SU-DHL-6 (cell line): Measurements from ENCODE around the gene MTMR12.

Experiments
- H2AFZ ChIP-seq: fragments of 200-600 bp; sonication (generic); 2 replicates; pipeline ENCODE4 v1.6.1; 2014; ENCODE audit warnings: low read depth, mild to moderate bottlenecking, moderate library complexity, mixed read lengths, antibody characterized with exemption, low read length; ENCODE audit not compliant: severe bottlenecking
- H3F3A ChIP-seq: fragments of 200-600 bp; shearing (Covaris generic); 2 replicates; pipeline ENCODE4 v1.6.0; 2016; ENCODE audit warnings: antibody characterized with exemption, mild to moderate bottlenecking; ENCODE audit not compliant: insufficient read depth
- H3K27ac ChIP-seq: fragments of 200-600 bp; sonication (generic); 2 replicates; pipeline ENCODE4 v1.5.1; 2016; ENCODE audit warnings: low read depth, mild to moderate bottlenecking, low read length, moderate library complexity, mixed read lengths
- H3K27me3 ChIP-seq: fragments of 200-600 bp; sonication (generic), shearing (Covaris generic); 2 replicates; pipeline ENCODE4 v1.6.0; 2014; ENCODE audit warnings: mild to moderate bottlenecking, low read length
- H3K36me3 ChIP-seq: fragments of 200-600 bp; sonication (generic); 2 replicates; pipeline ENCODE4 v1.6.1; 2014; ENCODE audit warnings: mild to moderate bottlenecking, low read length, mixed read lengths
- H3K4me2 ChIP-seq: fragments of 300-600, 200-600 bp; shearing (Covaris generic), sonication (generic); 2 replicates; pipeline ENCODE4 v1.6.0; 2014; ENCODE audit warnings: low read length, low read depth, mild to moderate bottlenecking; ENCODE audit not compliant: poor library complexity, severe bottlenecking
- H3K4me3 ChIP-seq: fragments of 200-600 bp; sonication (generic); 2 replicates; pipeline ENCODE4 v1.5.1; 2014; ENCODE audit warnings: antibody characterized with exemption, low read length, mild to moderate bottlenecking, mixed read lengths; ENCODE audit not compliant: insufficient read depth, poor library complexity, severe bottlenecking
- H3K79me2 ChIP-seq: fragments of 200-600 bp; sonication (generic); 2 replicates; pipeline ENCODE4 v1.6.1; 2014; ENCODE audit warnings: mild to moderate bottlenecking, low read length, moderate library complexity; ENCODE audit not compliant: insufficient read depth
- H3K9ac ChIP-seq: fragments of 200-600 bp; sonication (generic); 2 replicates; pipeline ENCODE4 v1.7.0; 2014; ENCODE audit warnings: mild to moderate bottlenecking, low read length
- H3K9me2 ChIP-seq: fragments of 200-600 bp; sonication (generic); replicated peaks from 2 replicates; pipeline ENCODE4 v1.6.1; 2014; ENCODE audit warnings: low read length; ENCODE audit not compliant: insufficient read depth
- H3K9me3 ChIP-seq: fragments of 200-600 bp; sonication (generic); 2 replicates; pipeline ENCODE4 v1.6.1; 2014; ENCODE audit warnings: low read length, mixed read lengths; ENCODE audit not compliant: insufficient read depth
- H4K20me1 ChIP-seq: fragments of 200-600 bp; sonication (generic); 2 replicates; pipeline ENCODE4 v1.6.1; 2014; ENCODE audit warnings: low read depth, mild to moderate bottlenecking, antibody characterized with exemption, low read length, moderate library complexity, mixed read lengths
- EZH2phosphoT487 ChIP-seq: fragments of 200-600 bp; sonication (generic), shearing (Covaris generic); conservative IDR thresholded peaks from 2 replicates; pipeline ENCODE4 v1.6.1; 2018; ENCODE audit warnings: mild to moderate bottlenecking, antibody characterized with exemption, low read length, moderate library complexity, mixed read lengths
- TF ChIP-seq, protein P1 (sequence below): fragments of 200-600 bp; sonication (generic); IDR thresholded peaks from one replicate; pipeline ENCODE4 v1.5.1; 2017; ENCODE audit warnings: antibody characterized with exemption, mild to moderate bottlenecking, low read length, moderate library complexity; ENCODE audit not compliant: insufficient read depth, poor library complexity, severe bottlenecking

The MTMR12 gene, protein sequence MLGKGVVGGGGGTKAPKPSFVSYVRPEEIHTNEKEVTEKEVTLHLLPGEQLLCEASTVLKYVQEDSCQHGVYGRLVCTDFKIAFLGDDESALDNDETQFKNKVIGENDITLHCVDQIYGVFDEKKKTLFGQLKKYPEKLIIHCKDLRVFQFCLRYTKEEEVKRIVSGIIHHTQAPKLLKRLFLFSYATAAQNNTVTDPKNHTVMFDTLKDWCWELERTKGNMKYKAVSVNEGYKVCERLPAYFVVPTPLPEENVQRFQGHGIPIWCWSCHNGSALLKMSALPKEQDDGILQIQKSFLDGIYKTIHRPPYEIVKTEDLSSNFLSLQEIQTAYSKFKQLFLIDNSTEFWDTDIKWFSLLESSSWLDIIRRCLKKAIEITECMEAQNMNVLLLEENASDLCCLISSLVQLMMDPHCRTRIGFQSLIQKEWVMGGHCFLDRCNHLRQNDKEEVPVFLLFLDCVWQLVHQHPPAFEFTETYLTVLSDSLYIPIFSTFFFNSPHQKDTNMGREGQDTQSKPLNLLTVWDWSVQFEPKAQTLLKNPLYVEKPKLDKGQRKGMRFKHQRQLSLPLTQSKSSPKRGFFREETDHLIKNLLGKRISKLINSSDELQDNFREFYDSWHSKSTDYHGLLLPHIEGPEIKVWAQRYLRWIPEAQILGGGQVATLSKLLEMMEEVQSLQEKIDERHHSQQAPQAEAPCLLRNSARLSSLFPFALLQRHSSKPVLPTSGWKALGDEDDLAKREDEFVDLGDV

GRCh38 chr5:32312595-32313332, at the start of gene MTMR12:
TSS of gene MTMR12 (minus strand) at chr5:32312939. CDS start at chr5:32312838, 101 bp downstream.
- no peaks in the 10 kb centered on the region for H3K9me3 ChIP-seq
- TF ChIP-seq, protein P1, sequence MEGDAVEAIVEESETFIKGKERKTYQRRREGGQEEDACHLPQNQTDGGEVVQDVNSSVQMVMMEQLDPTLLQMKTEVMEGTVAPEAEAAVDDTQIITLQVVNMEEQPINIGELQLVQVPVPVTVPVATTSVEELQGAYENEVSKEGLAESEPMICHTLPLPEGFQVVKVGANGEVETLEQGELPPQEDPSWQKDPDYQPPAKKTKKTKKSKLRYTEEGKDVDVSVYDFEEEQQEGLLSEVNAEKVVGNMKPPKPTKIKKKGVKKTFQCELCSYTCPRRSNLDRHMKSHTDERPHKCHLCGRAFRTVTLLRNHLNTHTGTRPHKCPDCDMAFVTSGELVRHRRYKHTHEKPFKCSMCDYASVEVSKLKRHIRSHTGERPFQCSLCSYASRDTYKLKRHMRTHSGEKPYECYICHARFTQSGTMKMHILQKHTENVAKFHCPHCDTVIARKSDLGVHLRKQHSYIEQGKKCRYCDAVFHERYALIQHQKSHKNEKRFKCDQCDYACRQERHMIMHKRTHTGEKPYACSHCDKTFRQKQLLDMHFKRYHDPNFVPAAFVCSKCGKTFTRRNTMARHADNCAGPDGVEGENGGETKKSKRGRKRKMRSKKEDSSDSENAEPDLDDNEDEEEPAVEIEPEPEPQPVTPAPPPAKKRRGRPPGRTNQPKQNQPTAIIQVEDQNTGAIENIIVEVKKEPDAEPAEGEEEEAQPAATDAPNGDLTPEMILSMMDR, result no peak
- no peak for TF ChIP-seq EZH2phosphoT487
- H4K20me1 ChIP-seq, result no peaks in the 10 kb centered on the region
- H3K9ac ChIP-seq, result peak within 1 kb of the TSS; percentile 89
- peak within 1 kb of the TSS; percentile 74 for H2AFZ ChIP-seq
- H3K4me2 ChIP-seq, result peak within 1 kb of the TSS; percentile 99
- peak within 1 kb of the TSS; percentile 67 for H3K27ac ChIP-seq
- H3K36me3 ChIP-seq, result no peaks in the 10 kb centered on the region
- H3K27me3 ChIP-seq, result no peaks in the 10 kb centered on the region
- no peaks in the 10 kb centered on the region for H3K9me2 ChIP-seq
- H3F3A ChIP-seq, result peaks cover 16% of the 10 kb centered on the region
- peak within 1 kb of the TSS; percentile 74 for H3K4me3 ChIP-seq
- H3K79me2 ChIP-seq, result peaks cover 41% of the 10 kb centered on the region

DNA sequence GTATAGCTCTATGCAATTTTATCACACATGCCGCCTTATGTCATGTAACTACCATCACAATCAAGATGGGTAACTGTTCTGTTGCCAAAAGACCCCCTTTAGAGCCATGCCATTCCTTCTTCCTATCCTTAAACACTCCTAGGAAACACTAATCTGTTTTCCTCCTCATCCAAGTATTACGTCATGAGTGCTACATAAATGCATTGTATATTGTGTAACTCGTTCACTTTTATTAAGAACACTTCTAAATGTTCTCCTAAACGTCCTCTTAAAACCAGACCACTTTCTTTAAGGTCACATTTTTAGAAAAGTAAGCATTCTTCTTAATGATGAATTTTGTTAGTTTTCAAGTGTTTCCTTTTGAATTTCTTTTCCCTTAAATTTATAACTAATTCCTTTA, 49.8 kb upstream of the MTMR12 start:
- H3K4me3 ChIP-seq, result no peak overlapping the region
- TF ChIP-seq, protein P1, result no peak
- TF ChIP-seq EZH2phosphoT487, result no peak
- H3K27me3 ChIP-seq, result no peaks in the 10 kb centered on the region
- H4K20me1 ChIP-seq, result no peaks in the 10 kb centered on the region
- H3K9ac ChIP-seq, result no peak overlapping the region
- H3K9me2 ChIP-seq, result no peaks in the 10 kb centered on the region
- no peaks in the 10 kb centered on the region for H3K9me3 ChIP-seq
- no peaks in the 10 kb centered on the region for H3F3A ChIP-seq
- H3K36me3 ChIP-seq, result peaks cover 38% of the 10 kb centered on the region
- no peak overlapping the region for H2AFZ ChIP-seq
- no peaks in the 10 kb centered on the region for H3K79me2 ChIP-seq
- no peak overlapping the region for H3K27ac ChIP-seq
- H3K4me2 ChIP-seq, result no peak overlapping the region

DNA sequence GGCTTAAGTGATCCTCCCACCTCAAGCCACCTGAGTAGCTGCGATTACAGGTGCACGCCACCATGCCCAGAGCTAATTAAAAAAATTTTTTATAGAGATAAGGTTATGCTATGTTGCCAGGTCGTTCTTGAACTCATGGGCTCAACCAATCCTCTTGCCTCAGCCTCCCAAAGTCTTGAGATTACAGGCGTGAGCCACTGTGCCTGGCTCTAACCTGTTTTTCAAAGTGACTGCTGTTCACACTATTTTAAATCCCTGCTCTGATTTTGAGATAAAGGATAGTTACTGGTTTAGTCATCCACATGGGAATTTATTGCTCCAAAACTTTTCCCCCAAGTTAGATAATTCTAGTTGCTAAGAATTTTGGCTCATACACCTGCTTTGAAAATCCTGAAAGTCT, 48.2 kb upstream of the MTMR12 start:
- no peaks in the 10 kb centered on the region for H3K79me2 ChIP-seq
- no peak for TF ChIP-seq EZH2phosphoT487
- TF ChIP-seq, protein P1, result no peak
- H3K4me3 ChIP-seq, result no peak overlapping the region
- no peaks in the 10 kb centered on the region for H3K27me3 ChIP-seq
- H3K9ac ChIP-seq, result no peak overlapping the region
- no peak overlapping the region for H3K27ac ChIP-seq
- H2AFZ ChIP-seq, result no peak overlapping the region
- H4K20me1 ChIP-seq, result no peaks in the 10 kb centered on the region
- H3K4me2 ChIP-seq, result no peak overlapping the region
- H3K9me2 ChIP-seq, result no peaks in the 10 kb centered on the region
- H3K9me3 ChIP-seq, result no peaks in the 10 kb centered on the region
- H3F3A ChIP-seq, result no peaks in the 10 kb centered on the region; the same call in 1 of the 2 replicates
- peaks cover 35% of the 10 kb centered on the region for H3K36me3 ChIP-seq
